Endometrial microvascular endothelial cells (primary cell): ENCODE measurements around the gene UROS. TPM values are rescaled to one million over a fixed set of nuclear protein-coding genes. Genes with fewer than 3 reads are reported as not detected.

ENCODE experiments used
- in situ Hi-C: cut with HindIII; loops from 2 replicates; pipeline ENCODE4 v1.10.0; 2017; ENCODE audit warnings: low sequenced_read_pairs, low pct_unique_long_range_greater_than_20kb; ENCODE audit errors: inconsistent ontology term
- total RNA-seq: library from RNA; depleted of rRNA; stranded (reverse); fragments of >200 nt; gene quantifications from one replicate; pipeline ENCODE4 v1.2.3, GENCODE V29; 2015; ENCODE audit errors: inconsistent ontology term

UROS gene
- total RNA-seq, 1 donor from 2014 or later = 67.1 TPM

DNA sequence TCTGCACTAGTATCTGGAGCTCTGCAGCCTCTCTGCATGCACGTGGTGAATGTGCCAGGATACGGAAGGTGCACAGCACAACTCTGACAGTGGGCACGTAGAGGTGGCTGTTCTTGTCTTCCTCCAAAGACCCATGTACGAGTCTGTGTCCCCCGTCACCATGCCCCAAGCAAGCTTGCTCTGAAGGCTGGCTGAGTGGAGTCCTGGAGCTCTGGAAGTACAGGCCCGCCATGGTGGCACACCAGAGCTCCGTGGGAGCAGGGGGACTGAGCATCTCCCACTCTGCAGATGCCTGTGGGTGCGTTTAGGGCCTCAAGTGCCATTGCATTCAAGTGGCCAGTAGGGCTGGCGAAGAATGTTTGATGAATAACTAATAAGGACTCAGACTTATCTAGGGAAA is 17.3 kb upstream of the UROS start:
- in situ Hi-C loops = no loop called here

DNA sequence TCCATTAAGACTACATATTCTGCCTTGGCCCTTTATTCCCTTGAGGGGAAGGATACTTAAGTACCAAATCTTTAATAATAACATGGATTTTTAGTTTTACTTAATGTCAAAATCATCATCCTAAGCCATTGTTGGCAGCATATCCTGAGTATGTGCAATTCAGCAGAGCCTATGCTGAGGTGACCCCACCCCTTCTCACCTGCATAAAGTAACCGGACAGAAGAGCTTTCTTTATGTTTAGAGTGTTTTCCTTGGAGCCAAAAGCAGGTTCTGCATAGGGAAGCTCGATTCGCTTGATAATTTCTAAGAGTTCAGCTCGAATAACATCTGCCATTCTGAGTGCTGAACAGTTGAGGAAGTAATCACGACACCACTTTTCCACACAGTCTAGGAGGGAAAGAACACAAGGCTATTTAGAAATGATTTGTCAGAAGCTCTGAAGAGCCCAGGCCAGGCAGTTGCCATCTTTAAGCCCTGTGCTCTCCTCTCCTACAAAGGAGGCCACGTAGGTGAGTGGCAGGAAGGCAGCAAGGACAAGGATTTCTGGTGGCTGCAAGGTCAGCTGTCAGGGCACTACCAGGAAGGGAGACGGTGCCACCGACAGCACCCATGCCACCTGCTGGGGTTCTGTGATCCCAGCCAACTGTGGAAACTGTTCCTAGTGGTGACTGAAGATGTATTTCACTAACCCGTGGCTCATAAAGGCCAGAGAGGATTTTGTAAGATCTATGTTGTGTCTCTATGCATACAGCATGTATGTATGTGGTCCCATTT is 15.9 kb upstream of the UROS start:
- in situ Hi-C loops = no loop called here

DNA sequence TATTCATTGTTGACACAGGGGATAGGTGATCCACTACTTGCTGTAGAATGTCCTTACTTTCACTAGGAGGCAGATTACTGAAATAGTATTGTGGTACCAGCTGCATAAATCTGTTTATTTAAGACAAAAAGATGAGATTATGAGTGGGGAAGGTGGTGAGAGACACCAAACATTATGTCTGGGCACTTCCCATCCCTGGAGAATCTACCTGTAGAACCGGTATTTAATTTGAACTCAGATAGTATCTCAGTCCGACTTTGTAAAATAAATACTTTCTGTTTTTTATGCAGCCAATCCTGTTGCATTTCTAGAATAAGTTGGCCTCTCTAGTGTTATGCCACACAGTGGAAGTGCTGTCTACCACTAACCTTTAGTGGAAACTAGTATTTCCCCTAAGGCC is 13.7 kb upstream of the UROS start:
- in situ Hi-C loops = no loop called here

DNA sequence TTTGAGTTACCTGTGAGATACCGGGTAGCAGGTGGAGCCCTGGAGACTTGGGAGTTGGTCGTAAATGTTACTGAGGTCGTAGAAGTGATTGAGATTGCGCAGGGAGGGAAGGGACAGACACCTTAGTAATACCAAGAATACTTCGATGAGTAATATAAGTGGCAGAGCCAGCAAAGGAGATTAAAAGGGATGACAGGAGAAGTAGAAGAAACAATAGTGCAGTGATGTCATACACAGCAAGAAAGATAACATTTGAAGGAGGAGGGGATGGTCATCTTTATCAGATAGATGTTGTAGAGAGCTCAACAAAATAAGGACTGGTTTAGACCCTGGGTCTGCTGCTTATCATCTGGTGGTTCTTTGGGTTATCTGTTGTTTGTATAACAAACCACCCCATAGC is 5.3 kb upstream of the UROS start:
- in situ Hi-C loops = no loop called here

DNA sequence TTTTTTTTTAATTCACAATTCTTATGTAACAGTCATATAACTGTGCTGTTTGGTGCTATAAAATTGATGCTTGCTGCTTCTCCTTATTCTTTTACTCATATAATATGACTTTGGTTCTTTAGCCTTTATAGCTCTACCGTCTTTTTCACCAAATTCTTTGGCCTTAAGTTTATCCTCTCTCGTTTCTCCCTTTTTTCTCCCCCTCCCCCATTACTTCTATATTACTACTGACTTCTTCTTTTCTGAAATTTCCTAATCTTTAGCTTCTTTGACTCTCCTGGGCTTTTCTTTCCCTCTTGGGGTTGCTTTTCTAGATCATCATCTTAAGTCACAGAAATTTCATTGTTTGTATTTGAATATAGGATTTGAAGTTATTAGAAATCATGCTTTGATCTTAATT is 4.1 kb upstream of the UROS start:
- in situ Hi-C loops = no loop called here

DNA sequence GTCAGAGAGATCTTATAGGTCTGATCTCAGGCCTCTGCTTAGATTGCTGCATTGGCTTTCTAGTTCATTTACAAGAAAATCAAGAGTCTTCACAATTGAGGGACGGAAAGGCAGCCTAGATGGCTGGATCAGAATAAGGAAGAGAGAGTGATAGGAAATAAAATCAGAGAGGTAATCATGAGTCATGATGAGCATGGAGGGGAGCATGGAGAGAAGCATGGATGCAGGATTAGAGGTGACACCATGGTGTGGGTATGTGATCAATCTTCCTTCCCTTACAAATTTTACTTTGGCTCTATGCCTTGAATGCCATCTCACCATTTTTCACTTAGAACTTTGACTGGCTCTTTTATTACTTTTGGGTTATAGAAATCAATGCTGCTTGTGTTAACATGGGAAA is 1.7 kb upstream of the UROS start:
- in situ Hi-C loops = no loop called here

DNA sequence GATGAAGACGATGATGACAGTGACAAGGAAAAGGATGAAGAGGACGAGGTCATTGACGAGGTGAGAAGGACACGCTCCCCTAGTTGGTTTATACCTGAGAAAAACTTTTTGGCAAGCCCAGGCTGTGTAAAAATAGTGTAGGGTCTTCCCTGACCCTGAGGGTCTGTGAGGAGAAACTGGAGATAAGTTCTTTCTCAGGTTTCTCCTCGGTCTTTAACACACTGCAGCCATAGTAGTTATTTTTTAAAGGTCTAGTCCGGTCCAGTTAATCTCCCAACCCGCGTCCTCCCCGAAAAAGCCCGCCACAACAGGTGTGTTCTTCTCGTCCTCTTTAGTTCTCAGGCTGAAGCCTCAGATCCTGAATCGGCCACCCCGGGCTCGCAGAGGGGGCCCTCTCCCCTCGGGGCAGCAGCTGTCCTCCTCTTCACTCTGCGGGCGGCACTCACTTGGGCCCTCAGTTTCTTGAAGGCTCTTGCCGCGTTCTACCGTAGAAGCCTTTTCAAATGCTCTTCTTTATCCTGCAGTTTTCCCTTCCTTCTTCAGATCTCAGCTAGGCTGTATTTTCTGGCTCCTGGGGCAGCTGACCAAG is 699 bp upstream of the UROS start:
- in situ Hi-C loops = no loop called here

DNA sequence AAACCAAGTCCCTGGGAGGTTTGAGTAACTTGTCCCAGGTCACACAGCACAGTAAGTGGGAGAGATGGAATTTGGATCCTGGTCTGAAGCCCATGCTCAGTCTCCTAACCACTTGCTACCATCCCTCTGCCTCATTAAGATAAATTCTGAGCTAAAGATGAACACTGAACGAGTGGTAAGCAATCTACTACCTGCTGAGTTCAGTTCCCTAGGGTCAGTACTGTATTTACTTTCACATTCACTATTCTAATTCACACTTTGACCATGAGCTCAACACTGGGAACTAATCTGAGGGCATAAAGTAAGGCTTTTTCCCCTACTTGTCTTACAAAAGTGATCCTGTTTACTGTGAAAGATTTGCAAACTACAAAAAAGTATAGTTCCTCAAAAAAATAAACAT is 2.4 kb downstream of the UROS start:
- in situ Hi-C loops = no loop called here

DNA sequence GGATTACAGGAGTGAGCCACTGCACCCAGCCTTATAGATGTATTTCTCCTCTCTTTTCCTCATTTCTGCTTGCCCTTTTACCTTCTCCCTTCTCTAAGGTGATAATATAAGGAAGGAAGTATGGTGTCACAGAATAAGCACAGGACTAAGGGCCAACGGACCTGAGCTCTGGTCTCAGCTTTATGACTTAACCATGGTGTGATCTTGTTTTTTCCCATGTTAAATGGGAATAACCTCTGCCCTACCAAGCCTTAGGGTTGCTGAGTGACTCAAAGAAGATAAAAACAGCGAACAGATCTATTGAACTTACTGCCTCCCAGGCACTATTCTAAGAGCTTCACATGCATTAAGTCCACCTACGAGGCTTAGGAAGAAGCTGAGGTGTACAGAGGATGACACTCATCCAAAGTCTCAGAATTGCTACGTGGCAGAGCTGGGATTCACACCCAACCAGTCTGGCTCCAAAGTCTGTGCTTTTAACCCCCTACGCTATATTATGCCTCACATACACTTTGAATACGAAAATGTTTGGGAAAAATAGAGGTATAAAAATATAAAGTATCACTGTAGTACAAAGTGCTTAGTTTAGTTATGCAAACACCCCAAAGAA is 5.6 kb downstream of the UROS start:
- in situ Hi-C loops = no loop called here

DNA sequence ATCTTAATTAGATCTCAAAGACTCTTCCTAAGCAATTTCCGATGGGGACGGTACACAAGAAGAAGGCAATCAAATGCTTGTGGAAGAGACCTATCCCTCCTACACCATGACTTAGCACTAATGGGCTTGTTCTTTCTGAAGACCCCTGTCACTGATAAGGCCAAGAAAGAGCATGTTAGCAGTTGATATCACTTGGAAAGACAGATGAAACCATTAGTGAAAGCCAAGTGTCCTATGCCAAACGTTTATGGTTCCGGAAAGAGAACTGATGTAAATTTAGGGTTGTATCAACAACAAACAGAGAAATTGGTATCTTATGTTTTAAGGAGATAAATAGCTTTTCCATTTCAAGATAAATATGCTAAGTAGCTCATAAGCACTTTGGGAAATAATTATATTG is 6.5 kb downstream of the UROS start:
- in situ Hi-C loops = no loop called here

DNA sequence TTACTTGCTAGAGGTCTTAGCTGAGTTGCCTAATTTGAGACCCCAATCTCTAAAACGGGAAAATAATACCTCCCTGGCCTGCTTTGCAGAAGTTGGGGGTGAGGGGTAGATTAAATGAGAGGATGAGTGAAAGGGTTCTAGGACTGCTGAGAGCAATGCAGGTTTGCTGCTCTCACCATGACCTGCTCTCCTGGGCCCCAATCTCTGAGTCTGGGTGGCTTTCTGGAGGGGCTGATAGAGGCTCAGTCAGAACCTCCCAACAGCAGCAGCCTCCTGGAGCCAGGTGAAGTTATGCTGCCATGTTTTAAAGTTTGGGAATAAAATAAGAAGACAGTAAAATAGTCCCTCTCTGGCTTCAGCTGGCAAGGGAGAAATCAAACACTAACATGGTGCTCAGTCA is 7.3 kb downstream of the UROS start:
- in situ Hi-C loops = no loop called here

DNA sequence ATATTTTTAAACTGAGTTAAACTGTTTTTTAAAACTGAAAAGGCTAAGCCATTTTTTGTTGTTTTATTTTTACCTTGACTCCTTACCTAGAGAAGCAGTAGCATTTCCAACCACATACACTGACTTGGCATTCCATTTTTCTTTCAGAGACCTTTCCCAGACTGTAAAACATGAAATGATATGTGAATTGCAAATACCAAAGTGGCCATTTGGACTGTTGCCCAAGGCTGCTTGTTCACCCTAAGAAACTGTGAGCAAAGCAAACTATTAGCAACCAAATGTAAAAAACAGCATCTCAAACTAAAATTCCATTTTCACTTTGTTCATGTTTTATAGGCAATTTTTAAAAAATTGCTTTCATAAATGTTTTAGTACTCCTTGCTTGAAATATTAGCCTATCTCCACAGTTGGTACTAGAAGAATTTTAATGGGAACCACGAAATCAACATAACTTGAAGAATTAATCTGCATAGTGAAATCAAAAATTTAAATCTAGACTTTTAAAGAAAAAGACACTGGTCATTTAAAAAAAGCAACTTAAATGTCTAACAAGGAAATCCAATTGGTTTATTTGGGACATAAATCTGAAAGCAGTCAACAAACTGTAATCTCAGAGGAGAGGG is 10.8 kb downstream of the UROS start:
- in situ Hi-C loops = no loop called here

DNA sequence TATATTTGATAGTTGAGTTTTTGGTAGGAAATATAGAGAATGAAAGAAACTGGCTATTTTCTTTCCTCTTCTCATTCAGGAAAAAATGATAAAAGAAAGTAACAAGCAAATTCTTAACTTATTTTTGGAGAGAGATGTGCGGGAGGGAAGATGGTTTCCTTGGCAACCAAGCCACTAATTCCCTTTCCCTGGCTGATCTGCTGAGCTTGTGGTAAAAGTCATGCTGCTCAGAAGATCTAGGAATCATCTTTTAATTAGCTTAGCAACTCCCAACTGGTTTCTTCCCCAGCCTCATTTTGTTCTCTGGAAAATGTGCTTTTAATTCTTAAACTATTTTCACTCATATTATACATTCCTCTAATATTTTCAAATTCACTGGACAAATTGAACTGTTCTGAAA is 11.8 kb downstream of the UROS start:
- in situ Hi-C loops = no loop called here

DNA sequence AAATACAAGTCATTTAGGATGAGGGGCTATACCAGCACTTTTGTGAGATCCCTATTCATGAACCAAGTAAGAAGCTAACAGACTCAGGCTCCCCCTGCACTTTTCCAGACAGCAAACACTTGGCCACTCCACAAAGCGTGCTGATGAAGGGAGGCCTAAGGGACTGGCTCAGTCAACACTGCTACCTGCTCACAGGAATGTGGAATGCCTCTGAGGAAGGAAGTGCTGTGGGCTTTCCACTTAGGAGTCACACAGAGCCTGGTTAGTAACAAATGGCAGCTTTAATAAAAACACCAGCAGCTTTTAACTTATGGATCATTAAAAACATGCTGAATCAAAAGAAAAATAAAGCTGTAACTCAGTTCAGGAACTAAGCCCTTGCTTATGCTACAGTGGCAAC is 15.0 kb downstream of the UROS start:
- in situ Hi-C loops = no loop called here

DNA sequence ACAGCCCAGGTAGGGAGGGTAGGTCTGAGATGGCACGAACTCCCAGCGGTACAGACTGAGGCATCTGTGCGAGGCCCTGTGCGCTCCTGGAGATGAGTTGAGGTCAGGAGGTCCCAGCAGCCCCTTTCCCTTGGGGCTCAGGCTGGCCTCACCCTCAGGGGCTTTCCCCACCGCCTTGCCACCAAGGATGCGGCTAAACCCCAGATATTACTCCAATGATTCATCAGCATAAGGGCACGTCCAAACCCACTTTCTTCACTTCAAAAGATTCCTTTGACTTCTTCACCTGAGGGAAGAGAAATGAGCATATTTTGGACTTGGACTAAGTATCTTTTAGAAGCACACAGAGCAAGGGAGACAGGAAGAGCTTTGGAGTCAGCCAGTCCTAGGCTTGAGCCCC is 20.3 kb downstream of the UROS start:
- in situ Hi-C loops = no loop called here

DNA sequence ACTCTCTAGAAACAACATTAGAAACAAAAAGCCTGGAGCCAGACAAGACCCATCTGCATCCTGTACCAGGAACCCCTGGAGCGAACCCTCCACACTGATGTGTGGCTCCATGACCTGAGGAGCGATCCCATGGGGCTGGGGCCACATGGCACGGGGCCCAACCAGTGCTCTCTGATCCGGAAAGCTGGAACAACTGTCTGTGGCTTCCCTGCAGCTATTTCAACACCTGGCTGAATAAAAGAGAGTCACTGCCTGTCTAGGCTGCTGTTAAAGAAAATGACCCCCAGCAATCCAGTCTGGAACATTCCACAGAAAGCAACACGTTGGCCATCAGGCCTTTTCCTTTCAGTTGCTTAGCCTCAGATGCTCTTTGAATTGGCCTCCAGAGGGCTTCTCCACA is 20.9 kb downstream of the UROS start:
- in situ Hi-C loops = no loop called here

DNA sequence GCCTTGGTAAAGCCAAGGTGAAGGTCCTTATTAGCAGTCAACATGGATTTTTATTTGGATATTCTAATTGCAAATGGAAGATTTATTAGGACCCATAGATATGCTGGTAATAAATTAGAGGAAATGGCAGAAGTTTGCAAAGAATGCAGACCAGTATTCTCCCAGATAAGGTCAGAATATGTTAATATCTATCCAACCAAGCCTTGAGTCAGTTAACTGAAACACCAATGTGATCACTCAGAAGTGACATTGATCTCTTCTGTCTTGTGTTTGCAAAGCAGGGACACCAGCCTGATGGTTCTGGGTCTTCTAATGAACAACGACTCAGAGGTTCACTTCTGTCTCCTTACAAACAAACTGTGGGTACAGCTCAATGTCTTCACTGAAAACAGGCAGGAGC is 21.5 kb downstream of the UROS start:
- in situ Hi-C loops = no loop called here

DNA sequence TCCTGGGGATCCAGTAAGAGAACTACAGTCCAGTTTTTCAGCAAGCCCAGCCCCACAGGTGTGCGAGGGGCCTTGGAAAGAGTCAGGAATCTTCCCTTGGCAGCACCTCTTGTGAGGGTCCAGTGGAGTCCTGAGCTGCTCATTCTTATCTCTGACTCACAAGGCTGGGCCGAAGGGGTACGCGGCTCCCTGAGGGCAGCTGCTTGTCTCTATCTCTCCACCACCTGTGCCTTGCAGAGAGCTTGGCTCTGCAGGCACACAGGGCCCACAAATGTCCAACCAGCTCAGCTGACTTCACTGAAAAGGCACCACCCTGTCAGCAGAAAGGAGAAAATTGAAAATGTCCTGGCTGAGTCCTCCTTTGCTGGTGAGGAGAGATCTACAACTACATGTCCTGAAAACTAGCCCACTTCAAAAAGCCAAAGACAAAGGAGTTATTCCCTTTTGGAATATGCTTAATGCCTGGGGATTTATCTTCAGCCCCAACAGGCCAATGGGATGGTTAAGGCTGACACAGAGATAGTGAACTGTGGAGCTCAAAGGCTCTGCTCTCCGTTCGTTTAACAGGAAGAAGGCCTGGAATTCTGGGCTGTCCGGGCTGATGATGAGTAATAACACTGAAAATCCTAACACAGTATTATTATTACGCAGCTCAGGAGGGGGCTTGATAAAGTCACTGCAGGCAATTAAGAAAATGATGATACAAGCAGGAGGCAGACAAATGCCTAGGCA is 23.4 kb downstream of the UROS start:
- in situ Hi-C loops = no loop called here

DNA sequence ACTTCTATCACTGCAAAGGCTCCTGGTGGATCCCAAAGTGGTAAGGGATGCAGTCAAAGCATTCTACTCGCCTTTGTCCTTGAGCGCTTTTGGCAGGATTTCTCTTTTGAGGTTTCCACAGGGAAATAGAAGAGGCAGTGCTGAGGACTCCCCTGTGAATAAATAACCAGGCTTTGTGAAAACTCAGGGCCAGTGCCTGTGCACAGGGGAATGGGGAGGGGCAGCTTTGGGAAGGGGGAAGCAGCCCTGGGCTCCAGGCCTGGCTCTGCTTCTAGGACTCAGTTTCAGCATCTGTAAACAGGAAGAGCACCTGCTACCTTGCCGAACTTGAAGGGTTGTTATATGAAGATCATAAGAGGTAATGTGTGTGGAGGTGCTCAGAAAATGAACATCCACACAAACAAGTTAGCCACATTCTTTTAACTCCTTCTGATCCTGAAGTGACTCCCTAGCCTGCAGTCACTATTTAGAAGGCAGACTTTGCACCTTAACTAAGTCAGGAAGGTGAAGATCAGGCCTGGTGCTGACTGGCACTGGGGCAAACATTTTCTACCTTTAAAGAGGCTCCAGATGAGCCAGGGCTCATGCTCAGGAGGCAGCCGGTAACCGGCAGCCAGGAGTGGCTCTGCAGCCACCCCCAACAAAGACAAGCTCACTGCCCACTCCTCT is 24.9 kb downstream of the UROS start:
- in situ Hi-C loops = no loop called here
